Aorta (tissue), 5 donors: Measurements from ENCODE around the gene SHROOM3. TPM values are rescaled to one million over a fixed set of nuclear protein-coding genes. Genes with fewer than 3 reads are reported as not detected.

Experiments
- ATAC-seq: fragments of 200-7000 bp; cut with Tn5 transposase; one replicate; pipeline ENCODE4 v1.9.1; 2022; ENCODE audit warnings: moderate library complexity; ENCODE audit not compliant: low FRiP score
- DNase-seq, 2 donors: peaks; one replicate each; pipeline ENCODE4 v3.0.0-alpha.2; 2020
- H3K27ac ChIP-seq, 2 donors: one replicate each; pipeline ENCODE4 v1.5.1; 2013; ENCODE audit warnings: low read length in 2 of 2, mild to moderate bottlenecking in 2 of 2, moderate library complexity in 2 of 2, control low read depth in 1 of 2, inconsistent platforms in 1 of 2, low read depth in 1 of 2
- H3K27me3 ChIP-seq, 2 donors: one replicate each; pipeline ENCODE4 v1.6.1; 2013; ENCODE audit warnings: control low read depth in 1 of 2, low read length in 1 of 2, mild to moderate bottlenecking in 1 of 2, moderate library complexity in 1 of 2; ENCODE audit not compliant: insufficient read depth in 2 of 2, control insufficient read depth in 1 of 2
- H3K36me3 ChIP-seq, 2 donors: one replicate each; pipeline ENCODE4 v1.6.1; 2013; ENCODE audit warnings: control low read depth in 1 of 2, low read length in 1 of 2, mild to moderate bottlenecking in 1 of 2; ENCODE audit not compliant: insufficient read depth in 2 of 2, control insufficient read depth in 1 of 2
- H3K4me1 ChIP-seq, 2 donors: one replicate each; pipeline ENCODE4 v1.6.1; 2013; ENCODE audit warnings: low read length in 2 of 2, control low read depth in 1 of 2, mild to moderate bottlenecking in 1 of 2, moderate library complexity in 1 of 2; ENCODE audit not compliant: insufficient read depth in 2 of 2, control insufficient read depth in 1 of 2
- H3K4me3 ChIP-seq, 2 donors: one replicate each; pipeline ENCODE4 v1.5.1; 2013; ENCODE audit warnings: low read length in 2 of 2, control low read depth in 1 of 2, mild to moderate bottlenecking in 1 of 2
- H3K9me3 ChIP-seq: one replicate; pipeline ENCODE4 v1.6.1; 2013; ENCODE audit warnings: mild to moderate bottlenecking, low read length; ENCODE audit not compliant: control insufficient read depth
- WGBS, 2 donors: extraction: QIAGEN DNeasy Blood & Tissue Kit; methylation state at CpG; one replicate each; pipeline ENCODE4 v1.1.7; 2013; 5-methylcytosine and 5-hydroxymethylcytosine counted together
- intact Hi-C, 2 donors: fragments of 100-400 bp; cut with DNase I; formaldehyde crosslinking; loops; one replicate each; pipeline versions ENCODE4 v1.14.2 to v1.15.0; 2022
- polyA plus RNA-seq, 2 donors: library from polyadenylated mRNA; stranded (reverse); fragments of 200-250 nt; gene quantifications; one replicate each; pipeline ENCODE4 v1.2.3, GENCODE V29; 2013
- total RNA-seq, 2 donors: library from RNA; stranded (reverse); fragmentation: NEBNext Ultra II Directional; extraction: Animal tissue kit (Norgen Biotek cat#: 25700); gene quantifications; one replicate each; pipeline ENCODE4 v1.2.1, GENCODE V29; 2021
- donor health status: healthy with polysubstance abuse.
- donor health status: Bipolar disorder and iron deficiency.
- donor health status: DM: no; HTN: no; CAD: no.
- donor health status: DM: no; HTN: no; CAD: no.
- donor health status: DM: yes; HTN: yes; CAD: no.

SHROOM3 gene
- total and polyA plus RNA-seq, 4 donors = 14.1 to 173 (median 32.8) TPM

DNA sequence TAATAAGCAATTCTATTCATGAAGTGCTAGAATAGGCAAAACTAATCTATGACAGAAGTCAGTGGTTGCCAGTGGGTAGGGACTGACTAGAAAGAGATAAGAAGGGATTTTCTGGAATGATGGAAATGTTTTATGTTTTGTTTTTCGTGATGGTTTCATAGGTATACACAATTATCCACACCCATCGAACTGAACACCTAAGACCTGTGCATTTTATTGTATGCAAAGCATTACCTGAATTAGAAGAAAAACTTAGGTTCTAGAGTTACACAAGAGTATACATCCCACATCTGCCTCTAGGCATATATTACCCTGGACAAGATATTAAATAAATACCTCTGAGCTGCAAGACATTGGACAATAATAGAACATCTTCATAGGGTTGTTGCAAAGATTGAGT, 257.7 kb downstream of the SHROOM3 start:
- Histone ChIP-seq H3K27me3 (no peaks in the 10 kb centered on the region), H3K36me3 (no peaks in the 10 kb centered on the region), H3K27ac (peak overlapping the region in 1 of 2 donors; percentile 34), H3K4me1 (peaks cover 6 to 30% of the 10 kb centered on the region in 2 donors), H3K4me3 (peak overlapping the region in 1 of 2 donors; percentile 18), H3K9me3 (no peaks in the 10 kb centered on the region)
- intact Hi-C loops = loop anchor here in 1 of 2 donors (5.0 kb wide), 1 partner anchor 50 kb away; no protein-coding TSS in a partner anchor
- ATAC-seq (no peak), DNase-seq (no peak)
- 78 to 85% methylated on average over 2 of the region's 2 CpGs for WGBS, 2 donors

GRCh38 chr4:76694056-76694455, 259.0 kb downstream of the SHROOM3 start:
- Histone ChIP-seq H3K9me3 (no peaks in the 10 kb centered on the region), H3K36me3 (no peaks in the 10 kb centered on the region), H3K4me3 (no peak overlapping the region), H3K27ac (peak overlapping the region in 1 of 2 donors; percentile 19), H3K4me1 (peaks cover 8 to 30% of the 10 kb centered on the region in 2 donors), H3K27me3 (no peaks in the 10 kb centered on the region)
- 64% methylated on average over 1 of the region's 1 CpG for WGBS, 2 donors
- ATAC-seq (no peak), DNase-seq (no peak)
- intact Hi-C loops = loop anchor here in 1 of 2 donors (5.0 kb wide), 1 partner anchor 48 kb away; no protein-coding TSS in a partner anchor

DNA sequence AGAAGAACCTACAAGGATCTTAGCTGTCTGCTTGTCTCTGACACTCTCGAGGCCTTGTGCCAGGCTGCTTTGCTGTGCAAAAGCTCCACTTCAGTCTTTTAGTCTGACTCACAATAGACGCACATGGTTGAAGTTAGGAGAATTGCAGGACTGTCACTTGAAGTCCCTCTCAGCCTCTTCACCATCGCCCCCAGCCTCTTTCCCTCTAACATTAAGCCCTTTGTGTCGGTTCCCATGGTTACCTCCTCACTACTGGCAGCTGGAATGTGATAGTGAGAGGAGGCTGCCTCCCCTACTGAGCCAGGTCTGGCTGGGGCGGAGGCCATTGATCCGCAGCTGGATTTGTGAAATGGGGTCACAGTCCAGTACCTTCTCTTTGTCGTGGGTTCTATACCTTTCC, 261.1 kb downstream of the SHROOM3 start:
- Histone ChIP-seq H3K4me3 (no peak overlapping the region), H3K4me1 (peaks cover 10 to 34% of the 10 kb centered on the region in 2 donors), H3K27me3 (no peaks in the 10 kb centered on the region), H3K27ac (peak overlapping the region in 1 of 2 donors; percentile 35), H3K36me3 (no peaks in the 10 kb centered on the region), H3K9me3 (no peaks in the 10 kb centered on the region)
- intact Hi-C loops = no loop called here
- DNase-seq (peak in 1 of 2 donors; percentile 59), ATAC-seq (no peak)
- WGBS, 2 donors = 42 to 46% methylated on average over 7 of the region's 7 CpGs

DNA sequence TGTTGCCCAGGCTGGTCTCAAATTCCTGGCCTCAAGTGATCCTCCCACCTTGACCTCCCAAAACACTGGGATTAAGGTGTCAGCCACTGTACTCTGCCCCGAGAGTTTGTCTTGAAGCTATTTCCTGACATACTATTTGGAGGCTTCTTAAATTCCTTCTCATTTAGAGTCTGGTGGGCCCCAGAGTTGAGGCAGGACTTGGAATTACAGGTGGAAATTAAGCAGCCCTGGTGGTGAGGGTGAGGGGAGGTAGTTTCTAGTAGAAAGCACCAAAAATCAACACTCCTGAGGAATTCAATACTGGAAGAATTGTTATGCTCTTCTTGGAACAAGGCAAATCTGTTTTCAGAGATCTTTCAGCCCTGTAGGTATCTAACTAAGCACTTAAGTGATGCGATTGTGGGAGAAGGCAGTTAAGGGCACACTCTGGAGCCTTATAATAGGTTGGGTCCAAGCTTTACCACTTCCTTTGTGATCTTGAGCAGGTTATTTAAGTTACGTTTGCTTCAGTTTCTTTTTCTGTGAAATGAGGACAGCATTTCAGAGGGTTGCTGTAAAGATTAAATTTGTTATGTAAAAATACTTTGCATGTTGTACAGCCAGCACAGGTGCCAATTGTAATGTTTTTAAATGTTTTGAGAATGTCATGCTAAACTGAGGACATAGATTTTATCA, 262.2 kb downstream of the SHROOM3 start:
- ATAC-seq = no peak
- peaks cover 10 to 31% of the 10 kb centered on the region in 2 donors for H3K4me1 ChIP-seq
- peak overlapping the region in 1 of 2 donors; percentile 28 for H3K27ac ChIP-seq

GRCh38 chr4:76698141-76698540, 263.1 kb downstream of the SHROOM3 start:
- H3K27me3 ChIP-seq = no peaks in the 10 kb centered on the region
- H3K36me3 ChIP-seq = no peaks in the 10 kb centered on the region
- no peak overlapping the region for H3K4me3 ChIP-seq
- no peaks in the 10 kb centered on the region for H3K9me3 ChIP-seq
- intact Hi-C loops = no loop called here
- no peak for DNase-seq
- H3K27ac ChIP-seq = no peak overlapping the region
- ATAC-seq = no peak
- peaks cover 10 to 35% of the 10 kb centered on the region in 2 donors for H3K4me1 ChIP-seq
- WGBS, 2 donors = 52 to 55% methylated on average over 1 of the region's 1 CpG

More for the DNA sequence above, 262.2 kb downstream of the SHROOM3 start:
- no peaks in the 10 kb centered on the region for H3K9me3 ChIP-seq
- no peak overlapping the region for H3K4me3 ChIP-seq
- WGBS, 2 donors = 23 to 30% methylated on average over 3 of the region's 3 CpGs
- no peak for DNase-seq
- H3K27me3 ChIP-seq = no peaks in the 10 kb centered on the region
- intact Hi-C loops = no loop called here
- no peaks in the 10 kb centered on the region for H3K36me3 ChIP-seq

DNA sequence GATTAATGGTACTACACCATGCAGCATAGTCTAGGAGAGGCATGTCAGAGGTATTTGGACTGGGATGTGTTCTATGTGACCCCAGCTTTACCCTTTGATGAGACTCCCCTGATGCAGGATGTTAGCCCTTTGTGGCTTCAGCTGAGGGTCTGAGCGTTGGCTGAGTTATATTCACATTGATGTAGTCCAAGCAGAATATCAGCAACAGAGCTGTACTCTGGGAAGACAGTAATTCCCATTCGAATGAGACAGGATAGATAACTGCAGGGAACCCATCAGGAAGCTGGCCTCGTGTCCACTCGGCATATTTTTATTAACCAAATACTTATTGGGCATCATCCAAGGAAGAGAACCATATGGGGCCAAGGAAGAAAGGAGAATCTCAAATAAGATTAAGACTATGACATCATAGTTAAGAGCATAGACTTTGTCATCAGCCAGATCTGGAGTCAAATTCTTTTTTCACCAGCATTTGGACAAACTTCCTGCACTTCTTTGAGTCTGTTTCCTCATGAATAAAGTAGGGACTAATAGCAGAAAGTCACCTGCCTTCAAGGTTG, 264.8 kb downstream of the SHROOM3 start:
- H3K27ac ChIP-seq = peak overlapping the region in 1 of 2 donors; percentile 21

DNA sequence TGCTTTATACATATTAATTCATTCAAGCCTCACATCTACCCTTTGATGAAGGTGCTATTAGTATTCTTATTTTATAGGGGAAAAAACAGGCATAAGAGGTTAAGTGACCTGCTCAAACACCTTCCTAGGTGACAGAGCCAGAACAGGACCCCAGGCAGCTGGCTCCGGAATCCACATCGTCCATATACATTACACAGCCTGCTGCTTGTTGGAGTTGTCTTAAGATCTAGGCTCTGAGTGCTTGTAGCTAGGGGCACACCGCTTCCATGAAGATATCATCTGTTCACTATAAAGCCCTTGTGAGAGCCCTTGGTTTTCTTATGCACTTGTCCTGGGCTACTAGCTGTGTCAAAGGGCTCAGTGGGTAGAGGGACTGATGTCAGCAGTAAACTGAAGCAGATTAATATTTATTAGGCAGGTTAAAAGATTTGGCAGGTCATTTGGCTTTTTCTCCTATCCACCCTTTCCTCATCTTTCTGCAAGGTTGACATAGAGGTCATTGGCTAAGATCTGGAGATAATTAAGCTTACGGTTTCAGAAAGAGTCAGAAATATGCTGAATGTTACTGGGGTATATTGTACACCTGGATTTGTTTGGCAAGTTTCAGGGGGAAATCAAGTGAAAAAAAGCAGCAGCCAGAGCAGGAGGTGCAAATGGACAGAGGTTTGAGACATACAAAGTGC, 267.6 kb downstream of the SHROOM3 start:
- H3K9me3 ChIP-seq = no peaks in the 10 kb centered on the region
- H3K36me3 ChIP-seq = no peaks in the 10 kb centered on the region
- H3K4me1 ChIP-seq = peaks cover 11 to 32% of the 10 kb centered on the region in 2 donors
- no peak for ATAC-seq
- H3K4me3 ChIP-seq = no peak overlapping the region
- 79 to 83% methylated on average over 4 of the region's 4 CpGs for WGBS, 2 donors
- intact Hi-C loops = no loop called here
- no peaks in the 10 kb centered on the region for H3K27me3 ChIP-seq
- no peak for DNase-seq
- H3K27ac ChIP-seq = peak overlapping the region in 1 of 2 donors; percentile 94

More for the DNA sequence above, 264.8 kb downstream of the SHROOM3 start:
- Histone ChIP-seq H3K4me1 (peaks cover 17 to 43% of the 10 kb centered on the region in 2 donors), H3K36me3 (no peaks in the 10 kb centered on the region), H3K9me3 (no peaks in the 10 kb centered on the region), H3K4me3 (no peak overlapping the region), H3K27me3 (no peaks in the 10 kb centered on the region)
- ATAC-seq (no peak), DNase-seq (no peak)
- WGBS, 2 donors = 47 to 60% methylated on average over 4 of the region's 4 CpGs
- intact Hi-C loops = no loop called here

- WGBS, 2 donors = 74 to 80% methylated on average over 1 of the region's 1 CpG
- H3K27me3 ChIP-seq = no peaks in the 10 kb centered on the region
- H3K4me3 ChIP-seq = no peak overlapping the region
- H3K36me3 ChIP-seq = no peaks in the 10 kb centered on the region
- no peak for DNase-seq
- peaks cover 11 to 26% of the 10 kb centered on the region in 2 donors for H3K4me1 ChIP-seq
- no peaks in the 10 kb centered on the region for H3K9me3 ChIP-seq
- intact Hi-C loops = no loop called here
- no peak for ATAC-seq
- peak overlapping the region; percentile 94 for H3K27ac ChIP-seq
Observed at GRCh38 chr4:76703123-76703490, 268.1 kb downstream of the SHROOM3 start.
